ENCODE measurements around the gene GNA12.
A peak's percentile ranks its signal among the peaks of the same experiment; 100 is the strongest.

- TF ChIP-seq, protein P1, sequence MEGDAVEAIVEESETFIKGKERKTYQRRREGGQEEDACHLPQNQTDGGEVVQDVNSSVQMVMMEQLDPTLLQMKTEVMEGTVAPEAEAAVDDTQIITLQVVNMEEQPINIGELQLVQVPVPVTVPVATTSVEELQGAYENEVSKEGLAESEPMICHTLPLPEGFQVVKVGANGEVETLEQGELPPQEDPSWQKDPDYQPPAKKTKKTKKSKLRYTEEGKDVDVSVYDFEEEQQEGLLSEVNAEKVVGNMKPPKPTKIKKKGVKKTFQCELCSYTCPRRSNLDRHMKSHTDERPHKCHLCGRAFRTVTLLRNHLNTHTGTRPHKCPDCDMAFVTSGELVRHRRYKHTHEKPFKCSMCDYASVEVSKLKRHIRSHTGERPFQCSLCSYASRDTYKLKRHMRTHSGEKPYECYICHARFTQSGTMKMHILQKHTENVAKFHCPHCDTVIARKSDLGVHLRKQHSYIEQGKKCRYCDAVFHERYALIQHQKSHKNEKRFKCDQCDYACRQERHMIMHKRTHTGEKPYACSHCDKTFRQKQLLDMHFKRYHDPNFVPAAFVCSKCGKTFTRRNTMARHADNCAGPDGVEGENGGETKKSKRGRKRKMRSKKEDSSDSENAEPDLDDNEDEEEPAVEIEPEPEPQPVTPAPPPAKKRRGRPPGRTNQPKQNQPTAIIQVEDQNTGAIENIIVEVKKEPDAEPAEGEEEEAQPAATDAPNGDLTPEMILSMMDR (IDR thresholded peaks at IDR 0.05), result no peak
- TF ChIP-seq POLR2A (IDR thresholded peaks at IDR 0.05), result no peak
- TF ChIP-seq POLR2AphosphoS5 (IDR thresholded peaks at IDR 0.05; ENCODE audit: insufficient read depth in 1 of 2, low read depth in 1 of 2), result peak in 1 of 2 donors; percentile 77
Observed at GRCh38 chr7:2757361-2757903, 86.7 kb downstream of the GNA12 start.

Data from vagina (tissue), 2 donors.